GM19099 (cell line): Measurements from ENCODE around the gene PLA2G4E.

Experiments used
- POLR2A ChIP-seq: IDR thresholded peaks from 3 replicates; pipeline ENCODE4 v1.6.1; 2011; ENCODE audit warnings: low read depth; ENCODE audit not compliant: insufficient read length; ENCODE audit errors: extremely low read depth

The PLA2G4E gene

GRCh38 chr15:42014406-42014805 is 6.4 kb downstream of the PLA2G4E start:
- no peak for TF ChIP-seq POLR2A

- TF ChIP-seq POLR2A: no peak
Measured at GRCh38 chr15:42012928-42013482, 7.8 kb downstream of the PLA2G4E start.

- TF ChIP-seq POLR2A: no peak
Measured at GRCh38 chr15:42012241-42012640, 8.6 kb downstream of the PLA2G4E start.

- no peak for TF ChIP-seq POLR2A
Measured at GRCh38 chr15:42011074-42011473, 9.8 kb downstream of the PLA2G4E start.

GRCh38 chr15:42010434-42010833 is 10.4 kb downstream of the PLA2G4E start:
- TF ChIP-seq POLR2A: no peak

- TF ChIP-seq POLR2A: no peak
Measured at GRCh38 chr15:42009474-42009873, 11.4 kb downstream of the PLA2G4E start.

- no peak for TF ChIP-seq POLR2A
Measured at GRCh38 chr15:42009022-42009421, 11.8 kb downstream of the PLA2G4E start.

- TF ChIP-seq POLR2A: no peak
Measured at GRCh38 chr15:42007386-42007785, 13.5 kb downstream of the PLA2G4E start.

- TF ChIP-seq POLR2A: no peak
Measured at GRCh38 chr15:42002333-42002732, 18.5 kb downstream of the PLA2G4E start.

GRCh38 chr15:42001236-42001635 is 19.6 kb downstream of the PLA2G4E start:
- no peak for TF ChIP-seq POLR2A

GRCh38 chr15:41999290-42000285 is 21.3 kb downstream of the PLA2G4E start:
- TF ChIP-seq POLR2A: no peak

GRCh38 chr15:41997845-41998244 is 23.0 kb downstream of the PLA2G4E start:
- TF ChIP-seq POLR2A: no peak

GRCh38 chr15:41996921-41997592 is 23.8 kb downstream of the PLA2G4E start:
- TF ChIP-seq POLR2A: no peak

GRCh38 chr15:41996376-41996775 is 24.5 kb downstream of the PLA2G4E start:
- no peak for TF ChIP-seq POLR2A

GRCh38 chr15:41995476-41995855 is 25.4 kb downstream of the PLA2G4E start:
- no peak for TF ChIP-seq POLR2A
